Thoracic aorta (tissue), 2 donors: Measurements from ENCODE around the gene TAF8. TPM values are rescaled to one million over a fixed set of nuclear protein-coding genes. Genes with fewer than 3 reads are reported as not detected.

Experiments
- ATAC-seq: fragments of 150-250 bp; one replicate; pipeline ENCODE4 v1.8.0; 2017; ENCODE audit warnings: low read depth; ENCODE audit not compliant: insufficient number of reproducible peaks, low FRiP score
- DNase-seq: peaks from one replicate; pipeline ENCODE4 v3.0.0-alpha.2; 2020; ENCODE audit warnings: low spot score
- H3K27ac ChIP-seq, 2 donors: fragments of 200-600 bp; sonication (generic); 1 replicate in 1 of 2; 2 replicates in 1 of 2; pipeline ENCODE4 v1.5.1; 2016; ENCODE audit warnings: mild to moderate bottlenecking in 2 of 2, moderate library complexity in 2 of 2
- H3K27me3 ChIP-seq: fragments of 200-600 bp; sonication (generic); replicated peaks from 2 replicates; pipeline ENCODE4 v1.6.0; 2016; ENCODE audit warnings: mild to moderate bottlenecking; ENCODE audit not compliant: insufficient read depth
- H3K36me3 ChIP-seq: fragments of 200-600 bp; sonication (generic); one replicate; pipeline ENCODE4 v1.5.1; 2016
- H3K4me1 ChIP-seq, 2 donors: fragments of 200-600 bp; sonication (generic); 1 replicate in 1 of 2; 2 replicates in 1 of 2; pipeline versions ENCODE4 v1.5.1 to v1.6.0; 2016; ENCODE audit warnings: low read depth in 2 of 2, mild to moderate bottlenecking in 1 of 2; ENCODE audit not compliant: control insufficient read depth in 1 of 2
- H3K4me3 ChIP-seq: fragments of 200-600 bp; sonication (generic); 2 replicates; pipeline ENCODE4 v1.5.1; 2016; ENCODE audit warnings: mild to moderate bottlenecking
- H3K9me3 ChIP-seq: fragments of 200-600 bp; sonication (generic); 2 replicates; pipeline ENCODE4 v1.5.1; 2016
- total RNA-seq, 2 donors: library from RNA; depleted of rRNA; stranded (reverse); fragments of >200 nt; gene quantifications; one replicate each; pipeline versions ENCODE4 v1.1.0 to v1.2.3, GENCODE V29; 2016
- TF ChIP-seq, protein P1 (sequence below): fragments of 200-600 bp; sonication (generic); IDR thresholded peaks from one replicate; pipeline ENCODE4 v1.5.1; 2019; ENCODE audit warnings: antibody characterized with exemption

TAF8 gene
- total RNA-seq, 2 donors from 2014 or later: 24.5 to 40.8 TPM

DNA sequence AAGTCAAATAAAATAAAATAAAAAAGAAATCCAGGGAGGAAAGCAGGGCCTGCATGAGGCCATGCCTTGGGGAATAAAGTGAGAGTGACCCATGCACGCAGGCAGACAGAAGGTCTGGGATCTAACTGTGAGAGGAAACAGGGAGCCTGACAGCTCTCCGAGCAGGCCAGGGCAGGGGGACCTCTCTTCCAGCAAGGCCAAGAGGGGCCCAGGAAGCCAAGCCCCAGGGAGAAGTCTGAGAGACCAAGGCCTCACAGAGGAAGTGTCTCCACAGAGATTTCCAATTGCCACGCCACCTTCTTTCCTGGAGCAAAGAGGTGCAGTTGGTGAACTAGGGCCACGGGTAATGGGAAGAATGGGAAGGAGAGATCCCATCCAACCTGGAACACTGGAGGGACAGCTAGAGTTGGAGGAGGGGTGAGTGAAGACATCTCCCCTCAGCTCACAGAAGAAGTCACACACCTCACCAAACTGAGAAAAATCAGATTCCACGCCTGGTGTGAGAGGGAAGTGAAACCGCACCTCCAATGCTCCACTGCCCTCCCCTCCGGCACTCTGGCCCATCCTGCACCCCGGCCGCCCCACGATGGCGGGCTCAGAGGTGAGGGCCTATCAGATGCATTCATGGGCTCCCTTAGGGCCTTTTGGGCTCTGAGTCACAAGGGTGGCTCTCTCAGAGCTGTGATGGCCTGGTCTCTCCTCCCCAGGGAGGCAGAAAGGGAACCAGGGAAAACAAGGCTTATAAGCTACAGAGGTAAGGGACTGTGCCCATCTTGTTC, 25.1 kb upstream of the TAF8 start:
- no peaks in the 10 kb centered on the region for H3K36me3 ChIP-seq
- ATAC-seq (no peak), DNase-seq (no peak)
- H3K27me3 ChIP-seq: no peaks in the 10 kb centered on the region
- no peak overlapping the region for H3K27ac ChIP-seq
- peaks cover 0 to 18% of the 10 kb centered on the region in 2 donors for H3K4me1 ChIP-seq
- TF ChIP-seq, protein P1, sequence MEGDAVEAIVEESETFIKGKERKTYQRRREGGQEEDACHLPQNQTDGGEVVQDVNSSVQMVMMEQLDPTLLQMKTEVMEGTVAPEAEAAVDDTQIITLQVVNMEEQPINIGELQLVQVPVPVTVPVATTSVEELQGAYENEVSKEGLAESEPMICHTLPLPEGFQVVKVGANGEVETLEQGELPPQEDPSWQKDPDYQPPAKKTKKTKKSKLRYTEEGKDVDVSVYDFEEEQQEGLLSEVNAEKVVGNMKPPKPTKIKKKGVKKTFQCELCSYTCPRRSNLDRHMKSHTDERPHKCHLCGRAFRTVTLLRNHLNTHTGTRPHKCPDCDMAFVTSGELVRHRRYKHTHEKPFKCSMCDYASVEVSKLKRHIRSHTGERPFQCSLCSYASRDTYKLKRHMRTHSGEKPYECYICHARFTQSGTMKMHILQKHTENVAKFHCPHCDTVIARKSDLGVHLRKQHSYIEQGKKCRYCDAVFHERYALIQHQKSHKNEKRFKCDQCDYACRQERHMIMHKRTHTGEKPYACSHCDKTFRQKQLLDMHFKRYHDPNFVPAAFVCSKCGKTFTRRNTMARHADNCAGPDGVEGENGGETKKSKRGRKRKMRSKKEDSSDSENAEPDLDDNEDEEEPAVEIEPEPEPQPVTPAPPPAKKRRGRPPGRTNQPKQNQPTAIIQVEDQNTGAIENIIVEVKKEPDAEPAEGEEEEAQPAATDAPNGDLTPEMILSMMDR: no peak
- H3K4me3 ChIP-seq: no peak overlapping the region
- no peaks in the 10 kb centered on the region for H3K9me3 ChIP-seq

DNA sequence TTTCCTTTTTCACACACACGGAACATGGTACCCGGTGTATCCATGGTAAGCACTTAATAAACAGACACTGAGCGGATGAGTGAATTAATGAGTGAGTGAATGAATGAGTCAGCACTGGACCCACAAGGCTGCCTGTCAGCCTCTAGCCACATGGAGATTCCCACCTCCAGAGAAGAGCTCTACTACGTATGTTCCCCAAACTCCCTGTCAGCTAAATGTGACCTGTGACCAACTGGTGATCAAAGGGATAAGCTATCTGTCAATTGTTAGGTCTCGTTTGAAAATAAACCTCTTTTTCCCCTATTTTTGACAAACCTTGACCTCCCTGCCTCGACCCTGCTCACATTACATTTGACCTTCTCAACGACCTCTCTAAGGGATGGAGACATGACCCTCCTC, 24.5 kb upstream of the TAF8 start:
- Histone ChIP-seq H3K27ac (no peak overlapping the region), H3K36me3 (no peaks in the 10 kb centered on the region), H3K9me3 (no peaks in the 10 kb centered on the region), H3K4me3 (no peak overlapping the region), H3K4me1 (peaks cover 0 to 24% of the 10 kb centered on the region in 2 donors), H3K27me3 (no peaks in the 10 kb centered on the region)
- no peak for ATAC-seq
- DNase-seq: no peak
- TF ChIP-seq, protein P1: no peak

DNA sequence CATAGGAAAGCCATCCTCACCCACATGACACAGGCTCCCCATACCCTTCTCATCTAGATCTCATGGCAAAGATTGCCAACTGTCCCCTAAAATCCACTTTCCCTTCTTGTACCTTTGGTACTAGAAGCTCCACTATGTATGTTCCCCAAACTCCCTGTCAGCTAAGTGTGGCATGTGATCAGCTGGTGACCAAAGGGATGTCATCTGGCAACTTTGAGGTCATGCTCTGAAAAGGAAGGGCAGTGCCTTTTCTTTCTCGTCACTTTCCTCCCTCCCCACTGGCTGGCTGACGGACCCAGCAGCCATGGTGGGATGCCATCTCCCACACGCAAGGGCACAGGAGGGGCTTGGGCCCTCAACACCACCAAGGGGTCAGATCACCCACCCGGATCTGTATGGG, 23.8 kb upstream of the TAF8 start:
- Histone ChIP-seq H3K27ac (no peak overlapping the region), H3K36me3 (no peaks in the 10 kb centered on the region), H3K27me3 (no peaks in the 10 kb centered on the region), H3K9me3 (no peaks in the 10 kb centered on the region), H3K4me3 (no peak overlapping the region), H3K4me1 (peaks cover 0 to 28% of the 10 kb centered on the region in 2 donors)
- DNase-seq: no peak
- no peak for ATAC-seq
- TF ChIP-seq, protein P1: no peak

DNA sequence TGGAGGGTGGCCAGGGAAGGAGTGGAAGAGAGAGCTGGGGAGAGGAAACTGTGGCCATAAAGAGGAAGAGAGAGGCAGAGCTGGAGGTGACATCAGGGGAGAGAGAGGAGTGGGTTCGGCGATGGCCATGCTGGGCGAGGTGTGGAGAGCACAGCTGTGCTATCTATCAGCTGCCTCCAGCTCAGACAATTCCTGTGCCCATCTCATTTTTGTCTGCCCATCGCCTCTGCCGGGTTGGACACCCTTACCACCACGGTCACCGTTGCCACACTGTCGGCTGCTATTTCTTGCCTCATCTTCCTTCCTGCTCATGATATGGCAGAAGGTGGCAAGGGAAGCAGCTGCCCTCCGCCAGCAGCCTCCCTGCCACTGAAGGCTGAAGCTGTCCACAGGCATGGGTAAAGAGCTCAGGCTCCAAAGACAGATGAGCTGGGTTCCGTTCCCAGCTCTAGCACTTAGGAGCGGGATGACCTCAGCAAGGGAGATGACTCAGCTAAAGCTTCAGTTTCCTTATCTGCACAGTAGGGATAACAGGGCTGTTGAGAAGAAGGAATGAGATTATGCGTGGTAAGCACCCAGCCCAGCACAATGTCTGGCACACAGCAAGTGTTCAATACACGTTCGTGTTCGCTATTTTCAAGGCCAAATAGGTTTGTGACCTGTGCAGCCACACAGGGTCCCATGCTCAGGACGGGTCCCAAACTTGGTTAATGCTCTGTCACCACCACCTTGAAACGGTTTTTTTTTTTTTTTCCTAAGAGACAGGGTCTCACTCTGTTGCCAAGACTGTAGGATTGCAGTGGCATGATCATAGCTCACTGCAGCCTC, 21.9 kb upstream of the TAF8 start:
- Histone ChIP-seq H3K36me3 (no peaks in the 10 kb centered on the region), H3K27ac (no peak overlapping the region), H3K4me1 (peaks cover 0 to 18% of the 10 kb centered on the region in 2 donors), H3K4me3 (no peak overlapping the region), H3K27me3 (no peaks in the 10 kb centered on the region), H3K9me3 (no peaks in the 10 kb centered on the region)
- TF ChIP-seq, protein P1: no peak
- DNase-seq: no peak
- no peak for ATAC-seq

DNA sequence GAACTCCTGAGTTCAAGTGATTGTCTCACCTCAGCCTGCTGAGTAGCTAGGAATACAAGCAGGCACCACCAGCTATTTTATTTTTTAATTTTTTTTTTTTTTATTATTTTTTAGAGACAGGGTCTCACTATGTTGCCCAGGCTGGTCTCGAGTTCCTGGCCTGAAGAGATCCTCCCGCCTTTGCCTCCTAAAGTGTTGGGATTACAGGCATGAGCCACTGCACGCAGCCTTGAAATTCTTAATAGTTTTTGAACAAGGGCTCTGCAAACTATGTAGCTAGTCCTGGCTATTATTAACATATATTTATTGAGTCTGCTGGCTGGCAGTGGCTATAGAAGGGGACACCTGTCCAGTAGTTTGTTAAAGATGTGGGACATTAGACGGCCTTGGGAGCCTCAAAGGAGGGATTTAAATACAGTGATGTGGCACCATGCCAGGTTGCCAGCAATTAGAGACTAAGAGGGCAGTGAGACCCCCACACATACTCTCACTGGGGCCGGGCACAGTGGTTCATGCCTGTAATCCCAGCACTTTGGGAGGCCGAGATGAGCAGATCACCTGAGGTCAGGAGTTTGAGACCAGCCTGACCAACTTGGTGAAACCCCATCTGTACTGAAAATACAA, 21.1 kb upstream of the TAF8 start:
- Histone ChIP-seq H3K27me3 (no peaks in the 10 kb centered on the region), H3K36me3 (no peaks in the 10 kb centered on the region), H3K27ac (no peak overlapping the region), H3K4me1 (peaks cover 0 to 18% of the 10 kb centered on the region in 2 donors), H3K4me3 (no peak overlapping the region), H3K9me3 (no peaks in the 10 kb centered on the region)
- TF ChIP-seq, protein P1: no peak
- DNase-seq: no peak
- ATAC-seq: no peak
